Left ventricle myocardium inferior (tissue), 1 donor: ENCODE results near the gene TAF1D. TPM values are rescaled to one million over a fixed set of nuclear protein-coding genes. Genes with fewer than 3 reads are reported as not detected.
"Not testable (repeated sequence)": the region's sequence is repeated elsewhere in the genome, so short reads cannot be mapped to it uniquely, and the experiment has no call there.

Experiments
- DNase-seq: peaks from one replicate; pipeline ENCODE4 v3.0.0-alpha.2; 2020
- H3K27ac ChIP-seq: fragments of 200-600 bp; replicated peaks from 2 replicates; pipeline ENCODE4 v1.8.0; 2021
- H3K27me3 ChIP-seq: fragments of 200-600 bp; 2 replicates; pipeline ENCODE4 v1.8.0; 2021; ENCODE audit warnings: low read depth
- H3K36me3 ChIP-seq: fragments of 200-600 bp; 2 replicates; pipeline ENCODE4 v1.8.0; 2021
- H3K4me1 ChIP-seq: fragments of 200-600 bp; 2 replicates; pipeline ENCODE4 v1.8.0; 2021
- H3K4me3 ChIP-seq: fragments of 200-600 bp; 2 replicates; pipeline ENCODE4 v1.8.0; 2021; ENCODE audit warnings: mild to moderate bottlenecking, moderate library complexity
- H3K9me3 ChIP-seq: fragments of 200-600 bp; replicated peaks from 2 replicates; pipeline ENCODE4 v1.8.0; 2021
- intact Hi-C: fragments of 100-400 bp; cut with micrococcal nuclease; formaldehyde crosslinking; loops from one replicate; pipeline ENCODE4 v1.11.0; 2022
- total RNA-seq: library from RNA; stranded (reverse); fragmentation: NEBNext Ultra II Directional; extraction: Animal tissue kit (Norgen Biotek cat#: 25700); gene quantifications from one replicate; pipeline ENCODE4 v1.2.1, GENCODE V29; 2021
- TF ChIP-seq, protein P1 (sequence below): fragments of 200-600 bp; IDR thresholded peaks from 2 replicates; pipeline ENCODE4 v1.8.0; 2021; ENCODE audit warnings: antibody characterized with exemption, mild to moderate bottlenecking, borderline replicate concordance
- donor health status: DM: no; HTN: yes; CAD: no; lungs with severe emphysema.

TAF1D gene
- total RNA-seq, 1 donor from 2014 or later, result 32.6 TPM

DNA sequence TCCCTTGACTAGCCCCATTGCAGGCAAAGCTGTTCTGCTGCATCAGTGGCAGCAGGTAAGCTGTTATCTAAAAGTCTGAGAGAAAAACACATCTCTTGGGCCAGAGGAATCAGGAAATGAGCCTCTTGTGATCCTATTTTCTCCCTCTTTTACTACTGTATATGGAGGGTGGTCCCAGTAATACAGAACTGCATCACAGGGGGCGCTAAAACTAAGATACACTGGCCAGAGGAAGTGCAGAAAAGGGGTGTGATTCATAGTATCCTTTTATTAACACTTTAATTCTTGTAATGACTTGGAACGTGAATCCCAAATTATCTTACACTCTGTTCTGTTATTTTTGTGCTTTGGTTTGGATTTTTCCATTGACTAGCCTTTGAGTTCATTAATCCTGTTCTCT, 34.0 kb upstream of the TAF1D start:
- intact Hi-C loops, result no loop called here
- no peaks in the 10 kb centered on the region for H3K27me3 ChIP-seq
- no peaks in the 10 kb centered on the region for H3K36me3 ChIP-seq
- DNase-seq, result no peak
- TF ChIP-seq, protein P1, sequence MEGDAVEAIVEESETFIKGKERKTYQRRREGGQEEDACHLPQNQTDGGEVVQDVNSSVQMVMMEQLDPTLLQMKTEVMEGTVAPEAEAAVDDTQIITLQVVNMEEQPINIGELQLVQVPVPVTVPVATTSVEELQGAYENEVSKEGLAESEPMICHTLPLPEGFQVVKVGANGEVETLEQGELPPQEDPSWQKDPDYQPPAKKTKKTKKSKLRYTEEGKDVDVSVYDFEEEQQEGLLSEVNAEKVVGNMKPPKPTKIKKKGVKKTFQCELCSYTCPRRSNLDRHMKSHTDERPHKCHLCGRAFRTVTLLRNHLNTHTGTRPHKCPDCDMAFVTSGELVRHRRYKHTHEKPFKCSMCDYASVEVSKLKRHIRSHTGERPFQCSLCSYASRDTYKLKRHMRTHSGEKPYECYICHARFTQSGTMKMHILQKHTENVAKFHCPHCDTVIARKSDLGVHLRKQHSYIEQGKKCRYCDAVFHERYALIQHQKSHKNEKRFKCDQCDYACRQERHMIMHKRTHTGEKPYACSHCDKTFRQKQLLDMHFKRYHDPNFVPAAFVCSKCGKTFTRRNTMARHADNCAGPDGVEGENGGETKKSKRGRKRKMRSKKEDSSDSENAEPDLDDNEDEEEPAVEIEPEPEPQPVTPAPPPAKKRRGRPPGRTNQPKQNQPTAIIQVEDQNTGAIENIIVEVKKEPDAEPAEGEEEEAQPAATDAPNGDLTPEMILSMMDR, result no peak
- H3K4me1 ChIP-seq, result no peaks in the 10 kb centered on the region
- no peak overlapping the region for H3K4me3 ChIP-seq
- no peaks in the 10 kb centered on the region for H3K9me3 ChIP-seq
- no peak overlapping the region for H3K27ac ChIP-seq

DNA sequence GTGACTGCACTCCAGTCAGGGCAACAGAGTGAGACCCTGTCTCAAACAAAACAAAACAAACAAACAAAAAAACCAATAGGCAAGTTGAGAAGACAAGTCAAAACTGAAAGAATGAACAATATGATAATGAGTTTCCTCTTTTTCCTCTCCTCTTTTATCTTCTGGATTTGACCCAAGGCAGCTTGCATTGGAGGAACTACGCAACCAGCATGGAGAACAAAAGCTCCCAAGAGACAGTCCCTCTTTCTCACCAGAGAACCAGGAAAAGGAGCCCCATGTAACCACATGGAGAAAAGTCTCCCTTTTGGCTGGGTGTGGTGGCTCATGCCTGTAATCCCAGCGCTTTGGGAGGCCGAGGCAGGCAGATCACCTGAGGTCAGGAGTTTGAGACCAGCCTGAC, 33.3 kb upstream of the TAF1D start:
- H3K36me3 ChIP-seq, DNase-seq, H3K4me3 ChIP-seq, H3K27me3 ChIP-seq, H3K9me3 ChIP-seq, intact Hi-C loops, H3K4me1 ChIP-seq, H3K27ac ChIP-seq: not testable (repeated sequence)

DNA sequence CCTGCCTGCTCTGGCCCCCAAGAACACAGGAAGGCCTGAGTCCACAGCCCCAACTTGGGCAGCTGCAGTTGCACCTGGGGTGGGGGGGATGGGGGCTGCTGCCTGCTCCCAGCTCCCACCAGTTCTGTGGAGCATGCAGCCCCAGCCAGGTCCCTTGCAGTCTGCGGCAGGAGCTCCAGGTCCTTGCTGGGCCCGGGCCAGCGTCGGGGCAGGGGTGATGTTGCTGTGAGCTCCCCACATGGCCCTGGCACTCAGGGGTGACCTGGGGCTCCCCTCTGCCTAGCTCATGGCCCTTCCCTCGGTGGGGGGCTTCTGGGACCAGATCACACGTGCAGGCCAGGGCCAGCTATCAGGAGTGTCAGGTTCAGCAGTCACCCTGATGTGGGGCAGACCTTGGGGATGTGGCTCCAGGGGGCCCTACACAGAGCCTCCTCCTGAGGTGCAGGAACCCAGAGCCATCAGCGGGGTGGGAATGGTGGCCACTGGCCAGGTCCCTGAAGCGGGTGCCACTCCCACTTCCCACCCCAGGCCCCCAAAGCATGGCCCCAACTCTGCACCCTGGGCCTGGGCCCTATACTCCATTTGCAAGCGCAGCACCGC, 32.4 kb upstream of the TAF1D start:
- Histone ChIP-seq H3K27ac (no peak overlapping the region), H3K27me3 (no peaks in the 10 kb centered on the region), H3K4me3 (no peak overlapping the region), H3K4me1 (no peaks in the 10 kb centered on the region), H3K9me3 (no peaks in the 10 kb centered on the region), H3K36me3 (no peaks in the 10 kb centered on the region)
- intact Hi-C loops, result no loop called here
- TF ChIP-seq, protein P1, result no peak
- DNase-seq, result no peak

DNA sequence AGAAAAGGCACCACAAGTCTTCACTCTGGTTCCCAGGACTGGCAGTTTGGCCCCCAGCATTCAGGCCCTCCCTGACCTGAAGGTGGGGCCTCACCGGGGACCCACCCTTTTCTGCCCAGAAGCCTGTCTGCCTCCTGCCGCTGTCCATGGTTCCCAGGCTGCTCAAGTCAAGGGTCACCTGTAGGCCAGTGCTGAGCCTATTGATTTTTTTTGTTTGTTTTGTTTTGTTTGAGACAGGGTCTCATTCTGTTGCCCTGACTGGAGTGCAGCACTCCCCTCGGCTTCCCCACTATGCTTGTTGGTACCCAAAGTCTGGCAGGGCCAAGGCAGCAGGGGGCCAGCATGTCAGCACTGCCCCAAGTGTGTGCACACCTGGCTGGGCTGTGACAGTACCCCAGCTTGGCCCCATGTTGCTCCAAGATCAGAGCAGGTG, 31.8 kb upstream of the TAF1D start:
- Histone ChIP-seq H3K9me3 (no peaks in the 10 kb centered on the region), H3K36me3 (no peaks in the 10 kb centered on the region), H3K27me3 (no peaks in the 10 kb centered on the region), H3K27ac (no peak overlapping the region), H3K4me1 (no peaks in the 10 kb centered on the region), H3K4me3 (no peak overlapping the region)
- TF ChIP-seq, protein P1, result no peak
- intact Hi-C loops, result no loop called here
- DNase-seq, result no peak

DNA sequence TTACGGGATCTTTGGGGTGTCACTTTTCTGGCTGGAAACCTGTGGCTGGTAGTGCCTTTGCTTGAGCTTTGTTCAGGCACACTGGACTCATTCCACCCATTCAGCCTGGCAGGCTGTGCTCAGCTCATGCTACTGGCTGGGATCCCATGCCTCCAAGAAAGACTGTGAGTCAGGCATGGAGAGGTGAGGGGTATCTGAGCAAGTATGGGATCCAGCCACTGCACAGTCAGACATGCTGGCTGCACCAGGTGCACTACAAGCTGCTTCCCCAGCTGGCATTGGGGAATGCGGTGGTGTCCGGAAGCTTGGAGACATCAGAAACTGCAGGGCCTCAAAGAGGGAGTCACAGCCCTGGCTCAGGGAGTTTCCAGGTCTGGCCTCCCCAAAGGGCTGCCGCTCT, 30.8 kb upstream of the TAF1D start:
- intact Hi-C loops, result no loop called here
- Histone ChIP-seq H3K4me1 (no peaks in the 10 kb centered on the region), H3K27me3 (no peaks in the 10 kb centered on the region), H3K27ac (no peak overlapping the region), H3K4me3 (no peak overlapping the region), H3K9me3 (no peaks in the 10 kb centered on the region), H3K36me3 (no peaks in the 10 kb centered on the region)
- no peak for DNase-seq
- TF ChIP-seq, protein P1, result no peak

DNA sequence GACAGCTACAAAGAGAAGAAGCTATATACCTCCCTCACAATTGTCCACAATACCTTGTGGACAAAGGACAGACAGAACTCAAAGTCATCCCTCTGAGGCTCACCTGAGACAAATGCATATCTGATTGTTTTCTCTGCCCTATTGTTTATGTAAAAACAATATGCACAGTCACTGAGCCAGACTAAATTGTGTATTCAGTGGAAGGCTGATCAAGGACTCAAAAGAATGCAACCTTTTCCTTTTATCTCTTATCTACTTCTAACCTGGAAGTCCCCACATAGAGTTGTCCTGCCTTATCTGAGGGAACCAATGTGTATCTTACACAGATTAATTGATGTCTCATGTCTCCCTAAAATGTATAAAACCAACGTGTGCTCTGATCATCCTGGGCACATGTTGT, 28.9 kb upstream of the TAF1D start:
- Histone ChIP-seq H3K36me3 (peaks cover 5% of the 10 kb centered on the region), H3K4me3 (no peak overlapping the region), H3K9me3 (no peaks in the 10 kb centered on the region), H3K4me1 (no peaks in the 10 kb centered on the region), H3K27ac (no peak overlapping the region), H3K27me3 (no peaks in the 10 kb centered on the region)
- no peak for DNase-seq
- intact Hi-C loops, result no loop called here
- TF ChIP-seq, protein P1, result no peak
